Osteoblast (primary cell): ENCODE data around the gene TAF4. TPM values are rescaled to one million over a fixed set of nuclear protein-coding genes. Genes with fewer than 3 reads are reported as not detected.

Source experiments
- DNase-seq: peaks from one replicate; pipeline ENCODE4 v3.0.0; 2011; ENCODE audit warnings: low spot score, mixed read lengths; ENCODE audit not compliant: insufficient read length; ENCODE audit errors: missing footprints
- H2AFZ ChIP-seq: 2 replicates; pipeline ENCODE4 v1.6.0; 2011; ENCODE audit warnings: mild to moderate bottlenecking, low read length
- H3K27ac ChIP-seq: 2 replicates; pipeline ENCODE4 v1.5.1; 2011; ENCODE audit warnings: mild to moderate bottlenecking, low read depth, low read length, moderate library complexity
- H3K27me3 ChIP-seq: 2 replicates; pipeline ENCODE4 v1.6.0; 2012; ENCODE audit warnings: mild to moderate bottlenecking, control low read depth, inconsistent platforms, low read length, moderate library complexity; ENCODE audit not compliant: insufficient read depth
- H3K36me3 ChIP-seq: 2 replicates; pipeline ENCODE4 v1.5.1; 2011; ENCODE audit warnings: mild to moderate bottlenecking, low read length, control low read depth, moderate library complexity; ENCODE audit not compliant: insufficient read depth
- H3K4me1 ChIP-seq: 2 replicates; pipeline ENCODE4 v1.5.1; 2011; ENCODE audit warnings: mild to moderate bottlenecking, low read length, control low read depth, moderate library complexity; ENCODE audit not compliant: insufficient read depth
- H3K4me2 ChIP-seq: 2 replicates; pipeline ENCODE4 v1.6.0; 2011; ENCODE audit warnings: mild to moderate bottlenecking, low read length; ENCODE audit not compliant: insufficient read depth
- H3K4me3 ChIP-seq: fragments of 200-600 bp; sonication (generic); 3 replicates; pipeline ENCODE4 v1.5.1; 2012; ENCODE audit warnings: mild to moderate bottlenecking, low read length, inconsistent platforms; ENCODE audit not compliant: insufficient read depth
- H3K79me2 ChIP-seq: 2 replicates; pipeline ENCODE4 v1.6.0; 2012; ENCODE audit warnings: mild to moderate bottlenecking, low read length, control low read depth, inconsistent platforms; ENCODE audit not compliant: insufficient read depth
- H3K9me3 ChIP-seq: 2 replicates; pipeline ENCODE4 v1.5.1; 2011; ENCODE audit warnings: low read depth, low read length, control low read depth
- H4K20me1 ChIP-seq: 2 replicates; pipeline ENCODE4 v1.6.0; 2012; ENCODE audit warnings: mild to moderate bottlenecking, low read length, control low read depth; ENCODE audit not compliant: insufficient read depth
- total RNA-seq: library from RNA; depleted of rRNA; stranded (reverse); fragments of >200 nt; gene quantifications from 2 replicates; pipeline ENCODE4 v1.2.3, GENCODE V29; 2012
- TF ChIP-seq, protein P1 (sequence below): IDR thresholded peaks from 2 replicates; pipeline ENCODE4 v1.5.1; 2011; ENCODE audit warnings: mild to moderate bottlenecking, low read depth, low read length, moderate library complexity; ENCODE audit errors: extremely low read depth

Gene TAF4
- total RNA-seq, 1 donor = 4.3 TPM

DNA sequence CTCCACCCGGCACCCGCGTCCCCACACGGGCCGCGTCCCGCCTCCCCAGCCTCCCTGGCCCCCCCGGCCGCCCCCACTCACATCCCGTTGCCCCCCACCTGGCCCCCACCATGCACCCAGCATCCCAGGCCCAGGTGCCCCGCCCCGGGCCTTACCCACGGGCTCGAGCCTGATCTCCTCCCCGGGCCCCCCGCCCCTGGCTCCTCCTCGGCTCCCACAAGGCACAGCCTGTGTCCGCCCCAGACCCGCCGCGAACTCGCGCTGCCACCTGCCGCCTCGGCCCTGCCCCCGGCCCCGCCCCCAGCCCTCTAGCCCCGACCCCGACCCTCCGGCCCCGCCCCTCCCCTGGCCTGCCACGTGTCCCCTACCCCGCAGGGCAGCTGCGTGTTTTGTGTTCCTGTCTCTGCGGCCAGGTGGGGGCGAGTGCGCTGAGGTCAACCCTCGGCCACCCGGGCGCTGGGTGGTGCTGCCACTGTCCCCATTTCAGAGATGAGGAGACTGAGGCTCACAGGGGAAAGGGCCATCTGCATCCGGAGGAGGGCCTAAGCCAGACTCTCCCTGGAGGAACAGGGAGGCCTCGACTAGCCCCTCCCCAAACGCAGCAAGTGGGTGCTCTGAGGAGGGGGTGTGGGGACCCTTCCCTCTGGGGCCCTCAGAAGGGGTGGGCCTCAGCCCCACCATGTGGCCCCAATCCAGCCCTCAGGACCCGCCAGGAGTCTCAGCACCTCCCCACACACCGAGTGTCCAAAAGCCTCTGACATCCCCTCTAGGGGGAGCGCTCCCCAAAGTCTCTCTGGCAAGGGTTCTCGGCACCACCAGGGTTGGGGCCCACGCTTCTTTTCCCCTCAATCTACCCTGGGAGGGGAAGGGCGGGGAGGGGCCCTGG is 99.8 kb downstream of the TAF4 start:
- no peak overlapping the region for H3K27ac ChIP-seq
- no peak overlapping the region for H3K4me2 ChIP-seq
- TF ChIP-seq, protein P1, sequence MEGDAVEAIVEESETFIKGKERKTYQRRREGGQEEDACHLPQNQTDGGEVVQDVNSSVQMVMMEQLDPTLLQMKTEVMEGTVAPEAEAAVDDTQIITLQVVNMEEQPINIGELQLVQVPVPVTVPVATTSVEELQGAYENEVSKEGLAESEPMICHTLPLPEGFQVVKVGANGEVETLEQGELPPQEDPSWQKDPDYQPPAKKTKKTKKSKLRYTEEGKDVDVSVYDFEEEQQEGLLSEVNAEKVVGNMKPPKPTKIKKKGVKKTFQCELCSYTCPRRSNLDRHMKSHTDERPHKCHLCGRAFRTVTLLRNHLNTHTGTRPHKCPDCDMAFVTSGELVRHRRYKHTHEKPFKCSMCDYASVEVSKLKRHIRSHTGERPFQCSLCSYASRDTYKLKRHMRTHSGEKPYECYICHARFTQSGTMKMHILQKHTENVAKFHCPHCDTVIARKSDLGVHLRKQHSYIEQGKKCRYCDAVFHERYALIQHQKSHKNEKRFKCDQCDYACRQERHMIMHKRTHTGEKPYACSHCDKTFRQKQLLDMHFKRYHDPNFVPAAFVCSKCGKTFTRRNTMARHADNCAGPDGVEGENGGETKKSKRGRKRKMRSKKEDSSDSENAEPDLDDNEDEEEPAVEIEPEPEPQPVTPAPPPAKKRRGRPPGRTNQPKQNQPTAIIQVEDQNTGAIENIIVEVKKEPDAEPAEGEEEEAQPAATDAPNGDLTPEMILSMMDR = peak; percentile 4
- H3K9me3 ChIP-seq = no peaks in the 10 kb centered on the region
- H4K20me1 ChIP-seq = no peaks in the 10 kb centered on the region
- H3K36me3 ChIP-seq = no peaks in the 10 kb centered on the region
- H3K79me2 ChIP-seq = no peaks in the 10 kb centered on the region
- DNase-seq = peak; percentile 82
- no peak overlapping the region for H2AFZ ChIP-seq
- no peaks in the 10 kb centered on the region for H3K4me1 ChIP-seq
- peaks cover 26% of the 10 kb centered on the region for H3K27me3 ChIP-seq
- H3K4me3 ChIP-seq = no peak overlapping the region

DNA sequence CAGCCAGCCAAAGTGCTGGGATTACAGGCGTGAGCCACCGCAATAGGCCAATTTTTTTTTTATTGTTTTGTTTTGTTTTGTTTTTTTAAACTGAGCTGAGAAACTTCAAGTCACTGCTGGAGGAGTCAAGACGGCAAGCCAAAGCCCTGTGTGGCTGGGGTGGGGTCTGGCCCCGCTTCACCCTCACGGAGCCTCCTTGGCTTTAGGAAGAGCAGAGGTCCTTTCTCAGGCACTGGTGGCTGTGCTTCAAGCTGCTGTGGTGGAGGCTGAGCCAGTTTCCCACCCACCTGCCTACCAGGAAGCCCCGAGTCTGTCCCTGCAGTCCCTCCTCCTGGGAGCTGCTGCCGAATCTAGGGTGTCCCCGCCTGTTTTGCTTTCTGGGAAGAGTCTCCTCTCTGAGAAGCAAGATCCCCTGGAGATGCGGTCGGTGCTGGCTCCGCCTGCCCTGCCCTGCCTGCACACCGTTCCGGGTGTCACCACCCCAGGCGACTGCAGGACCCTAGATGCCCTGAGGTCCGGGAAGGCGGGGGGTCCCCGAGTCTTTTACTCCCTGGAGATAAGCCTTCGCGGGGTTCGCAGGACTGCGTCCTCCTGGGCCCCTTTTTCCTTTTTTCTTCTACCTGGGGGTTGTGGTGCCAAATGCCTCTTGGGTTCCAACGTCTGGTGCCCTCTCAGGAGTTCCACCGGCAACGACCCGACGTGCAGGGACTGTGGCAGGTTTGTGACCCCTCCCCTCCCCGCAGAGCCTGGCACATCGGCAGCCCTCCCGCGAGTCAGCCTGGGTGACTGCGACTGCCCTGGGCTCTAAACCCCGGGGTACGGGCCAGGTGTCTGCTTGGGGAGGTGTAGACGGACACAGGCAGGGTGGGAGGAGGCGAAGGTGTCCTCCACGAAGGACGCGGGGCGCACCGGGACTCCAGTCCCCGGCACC is 100.7 kb downstream of the TAF4 start:
- H3K79me2 ChIP-seq = no peaks in the 10 kb centered on the region
- H3K27me3 ChIP-seq = peaks cover 26% of the 10 kb centered on the region
- no peaks in the 10 kb centered on the region for H4K20me1 ChIP-seq
- H3K36me3 ChIP-seq = no peaks in the 10 kb centered on the region
- no peak overlapping the region for H2AFZ ChIP-seq
- peak; percentile 89 for DNase-seq
- H3K4me3 ChIP-seq = no peak overlapping the region
- no peak overlapping the region for H3K4me2 ChIP-seq
- no peaks in the 10 kb centered on the region for H3K4me1 ChIP-seq
- TF ChIP-seq, protein P1 = no peak
- H3K9me3 ChIP-seq = no peaks in the 10 kb centered on the region
- no peak overlapping the region for H3K27ac ChIP-seq

DNA sequence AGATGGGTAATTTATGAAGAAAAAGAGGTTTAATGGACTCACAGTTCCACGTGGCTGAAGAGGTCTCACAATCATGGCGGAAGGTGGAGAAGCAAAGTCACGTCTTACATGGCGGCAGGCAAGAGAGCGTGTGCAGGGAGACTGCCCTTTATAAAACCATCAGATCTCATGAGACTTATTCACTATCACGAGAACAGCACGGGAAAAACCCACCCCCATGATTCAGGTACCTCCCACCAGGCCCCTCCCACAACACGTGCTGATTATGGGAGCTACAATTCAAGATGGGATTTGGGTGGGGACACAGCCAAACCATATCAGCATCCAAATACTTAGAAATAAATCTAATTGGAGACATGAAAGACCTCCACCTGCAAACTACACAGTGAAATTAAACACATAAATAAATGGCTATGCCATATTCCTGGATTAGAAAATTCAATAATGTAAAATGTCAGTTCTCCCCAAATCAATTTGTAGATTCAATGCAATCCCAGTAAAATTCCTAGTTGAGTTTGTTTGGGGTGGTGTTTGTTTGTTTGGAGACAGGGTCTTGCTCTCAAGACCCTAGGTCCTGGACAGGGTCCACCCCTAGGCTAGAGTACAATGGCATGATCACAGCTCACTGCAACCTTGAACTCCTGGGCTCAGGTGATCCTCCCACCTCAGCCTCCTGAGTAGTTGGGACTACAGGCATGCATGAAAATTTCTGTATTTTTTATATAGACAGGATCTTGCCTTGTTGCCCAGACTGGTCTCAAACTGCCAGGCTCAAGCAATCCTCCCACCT is 101.6 kb downstream of the TAF4 start:
- Histone ChIP-seq H3K4me2 (no peak overlapping the region), H3K36me3 (no peaks in the 10 kb centered on the region), H3K4me1 (no peaks in the 10 kb centered on the region), H3K4me3 (no peak overlapping the region), H2AFZ (no peak overlapping the region), H3K79me2 (no peaks in the 10 kb centered on the region), H3K9me3 (no peaks in the 10 kb centered on the region), H3K27ac (no peak overlapping the region), H3K27me3 (peaks cover 29% of the 10 kb centered on the region), H4K20me1 (no peaks in the 10 kb centered on the region)
- TF ChIP-seq, protein P1 = no peak
- peak; percentile 19 for DNase-seq
